ENCODE data around the gene MALSU1. TPM values are rescaled to one million over a fixed set of nuclear protein-coding genes. Genes with fewer than 3 reads are reported as not detected.
A peak's percentile ranks its signal among the peaks of the same experiment; 100 is the strongest.

Gene MALSU1
- total and polyA plus RNA-seq, 4 donors = 26.8 to 51.7 (median 45.1) TPM

- no peak for TF ChIP-seq CTCF (IDR thresholded peaks at IDR 0.05; ENCODE audit: control extremely low read depth, extremely low read depth)
- H3K36me3 ChIP-seq (ENCODE audit: control insufficient read depth in 4 of 4, insufficient read depth in 4 of 4, low read length in 4 of 4) = peaks cover 0 to 45% (median 17%) of the 10 kb centered on the region in 4 donors
- 71 to 79% methylated on average over 7 of the region's 7 CpGs for WGBS, 2 donors
Measured at GRCh38 chr7:23315366-23315765, 16.2 kb downstream of the MALSU1 start.

GRCh38 chr7:23331132-23331531 lies 32.0 kb downstream of the MALSU1 start:
- Histone ChIP-seq H3K9me3 (ENCODE audit: control insufficient read depth in 4 of 4, insufficient read depth in 3 of 4, low read length in 3 of 4) (no peaks in the 10 kb centered on the region), H3K4me1 (ENCODE audit: control insufficient read depth in 5 of 5, insufficient read depth in 5 of 5, low read length in 5 of 5) (peaks cover 8 to 42% (median 22%) of the 10 kb centered on the region in 5 donors), H3K4me3 (no peak overlapping the region), H3K9ac (ENCODE audit: insufficient read depth in 1 of 2, low read length in 2 of 2) (no peak overlapping the region), H3K27me3 (ENCODE audit: control insufficient read depth in 3 of 3, insufficient read depth in 3 of 3, low read length in 2 of 3) (no peaks in the 10 kb centered on the region), H3K27ac (ENCODE audit: low read depth in 1 of 2, low read length in 1 of 2) (no peak overlapping the region), H3K36me3 (ENCODE audit: control insufficient read depth in 4 of 4, insufficient read depth in 4 of 4, low read length in 4 of 4) (peaks cover 0 to 7% (median 1%) of the 10 kb centered on the region in 4 donors)
- WGBS, 2 donors = 85 to 87% methylated on average over 1 of the region's 1 CpG
- no peak for ATAC-seq (ENCODE audit: insufficient read depth, low FRiP score)
- no peak for TF ChIP-seq CTCF (IDR thresholded peaks at IDR 0.05; ENCODE audit: control extremely low read depth, extremely low read depth)
- no peak for DNase-seq

More at GRCh38 chr7:23315366-23315765, 16.2 kb downstream of the MALSU1 start:
- Histone ChIP-seq H3K9me3 (ENCODE audit: control insufficient read depth in 4 of 4, insufficient read depth in 3 of 4, low read length in 3 of 4) (no peaks in the 10 kb centered on the region), H3K4me3 (no peak overlapping the region), H3K27me3 (ENCODE audit: control insufficient read depth in 3 of 3, insufficient read depth in 3 of 3, low read length in 2 of 3) (no peaks in the 10 kb centered on the region), H3K9ac (ENCODE audit: insufficient read depth in 1 of 2, low read length in 2 of 2) (no peak overlapping the region), H3K27ac (ENCODE audit: low read depth in 1 of 2, low read length in 1 of 2) (no peak overlapping the region), H3K4me1 (ENCODE audit: control insufficient read depth in 5 of 5, insufficient read depth in 5 of 5, low read length in 5 of 5) (no peaks in the 10 kb centered on the region)
- ATAC-seq (ENCODE audit: insufficient read depth, low FRiP score) (no peak), DNase-seq (no peak)

- peak in 2 of 3 donors; percentile 71 to 79 for DNase-seq
- no peak overlapping the region for H3K27ac ChIP-seq (ENCODE audit: low read depth in 1 of 2, low read length in 1 of 2)
Measured at GRCh38 chr7:23332193-23332592, 33.1 kb downstream of the MALSU1 start.

More at GRCh38 chr7:23332193-23332592, 33.1 kb downstream of the MALSU1 start:
- H3K36me3 ChIP-seq (ENCODE audit: control insufficient read depth in 4 of 4, insufficient read depth in 4 of 4, low read length in 4 of 4) = peaks cover 0 to 7% (median 1%) of the 10 kb centered on the region in 4 donors
- H3K4me1 ChIP-seq (ENCODE audit: control insufficient read depth in 5 of 5, insufficient read depth in 5 of 5, low read length in 5 of 5) = peaks cover 8 to 53% (median 22%) of the 10 kb centered on the region in 5 donors
- H3K4me3 ChIP-seq = no peak overlapping the region
- no peak for TF ChIP-seq CTCF (IDR thresholded peaks at IDR 0.05; ENCODE audit: control extremely low read depth, extremely low read depth)
- ATAC-seq (ENCODE audit: insufficient read depth, low FRiP score) = no peak
- H3K27me3 ChIP-seq (ENCODE audit: control insufficient read depth in 3 of 3, insufficient read depth in 3 of 3, low read length in 2 of 3) = no peaks in the 10 kb centered on the region
- no peak overlapping the region for H3K9ac ChIP-seq (ENCODE audit: insufficient read depth in 1 of 2, low read length in 2 of 2)
- peaks cover 0 to under 1% (median 0%) of the 10 kb centered on the region in 4 donors for H3K9me3 ChIP-seq (ENCODE audit: control insufficient read depth in 4 of 4, insufficient read depth in 3 of 4, low read length in 3 of 4)

Data from lung (tissue), 12 donors.